HG03575 (cell line): ENCODE data around the gene ZMYM2.

Experiments used
- ATAC-seq: cut with Tn5 transposase; IDR thresholded peaks from one replicate; pipeline ENCODE4 v1.9.1; 2021; ENCODE audit not compliant: unreplicated experiment, insufficient number of reproducible peaks, low FRiP score; ENCODE audit errors: extremely low read depth

ZMYM2 gene

GRCh38 chr13:19978831-19979437 is 20.4 kb downstream of the ZMYM2 start:
- ATAC-seq: no peak

GRCh38 chr13:19981685-19982238 is 23.2 kb downstream of the ZMYM2 start:
- no peak for ATAC-seq

- ATAC-seq: no peak
Observed at GRCh38 chr13:19982447-19983043, 24.0 kb downstream of the ZMYM2 start.

GRCh38 chr13:19984430-19985218 is 26.1 kb downstream of the ZMYM2 start:
- no peak for ATAC-seq

GRCh38 chr13:19985219-19985556 is 26.7 kb downstream of the ZMYM2 start:
- ATAC-seq: no peak

- ATAC-seq: no peak
Observed at GRCh38 chr13:19991531-19991930, 33.0 kb downstream of the ZMYM2 start.

GRCh38 chr13:19993024-19993423 is 34.5 kb downstream of the ZMYM2 start:
- ATAC-seq: no peak

- ATAC-seq: no peak
Observed at GRCh38 chr13:19998960-19999359, 40.4 kb downstream of the ZMYM2 start.

- no peak for ATAC-seq
Observed at GRCh38 chr13:20000062-20000552, 41.6 kb downstream of the ZMYM2 start.

GRCh38 chr13:20001366-20002190 is 43.1 kb downstream of the ZMYM2 start:
- no peak for ATAC-seq

GRCh38 chr13:20002787-20003186 is 44.3 kb downstream of the ZMYM2 start:
- no peak for ATAC-seq

- ATAC-seq: no peak
Observed at GRCh38 chr13:20006206-20006605, 47.7 kb downstream of the ZMYM2 start.

GRCh38 chr13:20015763-20016162 is 57.2 kb downstream of the ZMYM2 start:
- ATAC-seq: no peak

GRCh38 chr13:20016649-20017364 is 58.3 kb downstream of the ZMYM2 start:
- no peak for ATAC-seq

- no peak for ATAC-seq
Observed at GRCh38 chr13:20017365-20017711, 58.8 kb downstream of the ZMYM2 start.

- no peak for ATAC-seq
Observed at GRCh38 chr13:20019043-20019442, 60.5 kb downstream of the ZMYM2 start.

GRCh38 chr13:20024702-20025101 is 66.2 kb downstream of the ZMYM2 start:
- ATAC-seq: no peak

GRCh38 chr13:20028953-20029352 is 70.4 kb downstream of the ZMYM2 start:
- no peak for ATAC-seq

- no peak for ATAC-seq
Observed at GRCh38 chr13:20033486-20033885, 75.0 kb downstream of the ZMYM2 start.
